T47D (cell line): ENCODE data around the gene CD247.

Source experiments
- DNase-seq, 2 experiments: peaks; one replicate each; pipeline versions ENCODE4 v3.0.0 to v3.0.0-alpha.2; 2011 to 2012; ENCODE audit warnings: low read depth in 1 of 2, low spot score in 1 of 2
- JUND ChIP-seq: IDR thresholded peaks from 2 replicates; pipeline ENCODE4 v1.6.1; 2012; ENCODE audit warnings: low read depth
- in situ Hi-C: cut with HindIII; loops from 2 replicates; pipeline ENCODE4 v1.10.0; 2016; ENCODE audit warnings: low sequenced_read_pairs, low pct_unique_long_range_greater_than_20kb

The CD247 gene

GRCh38 chr1:167487614-167488013 is 30.7 kb downstream of the CD247 start:
- TF ChIP-seq JUND, result no peak
- DNase-seq, result no peak
- in situ Hi-C loops, result no loop called here

GRCh38 chr1:167486090-167486824 is 32.1 kb downstream of the CD247 start:
- in situ Hi-C loops, result no loop called here
- DNase-seq, result no peak
- TF ChIP-seq JUND, result no peak

- DNase-seq, result no peak
- in situ Hi-C loops, result no loop called here
- TF ChIP-seq JUND, result no peak
Observed at GRCh38 chr1:167484726-167485502, 33.4 kb downstream of the CD247 start.

GRCh38 chr1:167483790-167484189 is 34.5 kb downstream of the CD247 start:
- in situ Hi-C loops, result no loop called here
- no peak for TF ChIP-seq JUND
- no peak for DNase-seq

GRCh38 chr1:167482184-167482583 is 36.1 kb downstream of the CD247 start:
- no peak for TF ChIP-seq JUND
- DNase-seq, result no peak
- in situ Hi-C loops, result no loop called here

GRCh38 chr1:167479331-167479979 is 38.9 kb downstream of the CD247 start:
- in situ Hi-C loops, result no loop called here
- DNase-seq, result no peak
- no peak for TF ChIP-seq JUND

- DNase-seq, result no peak
- in situ Hi-C loops, result no loop called here
- TF ChIP-seq JUND, result no peak
Observed at GRCh38 chr1:167477986-167478385, 40.3 kb downstream of the CD247 start.

GRCh38 chr1:167476061-167476460 is 42.3 kb downstream of the CD247 start:
- TF ChIP-seq JUND, result no peak
- no peak for DNase-seq
- in situ Hi-C loops, result no loop called here

GRCh38 chr1:167474191-167474641 is 44.1 kb downstream of the CD247 start:
- in situ Hi-C loops, result no loop called here
- DNase-seq, result no peak
- TF ChIP-seq JUND, result no peak

GRCh38 chr1:167473761-167474160 is 44.6 kb downstream of the CD247 start:
- no peak for TF ChIP-seq JUND
- in situ Hi-C loops, result no loop called here
- no peak for DNase-seq

- DNase-seq, result no peak
- in situ Hi-C loops, result no loop called here
- no peak for TF ChIP-seq JUND
Observed at GRCh38 chr1:167472752-167473521, 45.4 kb downstream of the CD247 start.

- in situ Hi-C loops, result no loop called here
Observed at GRCh38 chr1:167471568-167471967, 46.8 kb downstream of the CD247 start.

More at GRCh38 chr1:167471568-167471967, 46.8 kb downstream of the CD247 start:
- TF ChIP-seq JUND, result no peak
- no peak for DNase-seq
